ENCODE data around the gene GPR78.

The GPR78 gene

DNA sequence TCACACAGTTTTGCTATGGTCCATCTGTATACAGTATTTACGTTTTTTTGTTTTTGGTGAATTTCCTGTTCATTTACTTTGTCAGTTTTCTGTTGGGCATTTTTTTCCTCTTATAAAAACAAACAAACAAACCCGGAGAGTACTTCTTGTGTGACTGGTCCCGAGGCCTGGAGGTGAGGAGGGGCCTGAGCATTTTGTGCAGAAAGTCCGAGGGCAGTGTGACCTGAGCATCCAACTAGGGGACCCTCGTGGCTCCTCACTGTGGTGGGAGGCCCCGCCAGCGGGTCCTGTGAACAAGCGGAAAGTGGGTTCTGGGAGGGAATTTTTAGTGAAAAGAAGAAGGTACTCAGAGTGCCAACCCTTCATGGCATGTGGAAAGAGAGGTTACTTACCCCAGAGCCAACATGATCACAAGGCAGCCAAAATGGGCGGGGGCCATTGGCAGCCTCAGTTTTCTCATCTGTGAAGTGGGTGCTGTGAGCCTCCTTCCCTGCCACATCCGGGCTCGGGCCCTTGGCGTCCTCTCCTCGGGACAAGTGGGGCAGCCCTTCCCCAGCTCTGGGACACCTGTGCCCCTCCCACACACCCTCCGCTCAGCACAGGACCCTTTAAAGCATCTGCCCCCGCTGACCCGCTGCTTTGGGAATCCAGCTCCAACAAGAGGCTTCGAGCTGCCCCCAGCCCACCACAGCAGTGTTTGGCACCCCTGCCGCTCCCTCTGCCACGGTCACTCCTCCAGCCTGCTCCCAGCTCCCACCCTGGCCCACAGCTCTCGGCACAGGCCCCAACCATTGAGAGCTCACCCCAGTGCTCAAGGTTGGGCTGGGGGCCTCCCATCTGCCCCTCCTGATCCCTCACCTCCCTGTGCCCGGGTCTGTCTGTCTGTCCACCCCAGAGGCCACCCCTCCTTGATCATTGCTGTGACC is 22.8 kb upstream of the GPR78 start (continued):
- TF ChIP-seq ZSCAN23 (tag by site-specific recombination; IDR thresholded peaks at IDR 0.05): no peak
- TF ChIP-seq GFI1B (tag by site-specific recombination; IDR thresholded peaks at IDR 0.05): no peak

DNA sequence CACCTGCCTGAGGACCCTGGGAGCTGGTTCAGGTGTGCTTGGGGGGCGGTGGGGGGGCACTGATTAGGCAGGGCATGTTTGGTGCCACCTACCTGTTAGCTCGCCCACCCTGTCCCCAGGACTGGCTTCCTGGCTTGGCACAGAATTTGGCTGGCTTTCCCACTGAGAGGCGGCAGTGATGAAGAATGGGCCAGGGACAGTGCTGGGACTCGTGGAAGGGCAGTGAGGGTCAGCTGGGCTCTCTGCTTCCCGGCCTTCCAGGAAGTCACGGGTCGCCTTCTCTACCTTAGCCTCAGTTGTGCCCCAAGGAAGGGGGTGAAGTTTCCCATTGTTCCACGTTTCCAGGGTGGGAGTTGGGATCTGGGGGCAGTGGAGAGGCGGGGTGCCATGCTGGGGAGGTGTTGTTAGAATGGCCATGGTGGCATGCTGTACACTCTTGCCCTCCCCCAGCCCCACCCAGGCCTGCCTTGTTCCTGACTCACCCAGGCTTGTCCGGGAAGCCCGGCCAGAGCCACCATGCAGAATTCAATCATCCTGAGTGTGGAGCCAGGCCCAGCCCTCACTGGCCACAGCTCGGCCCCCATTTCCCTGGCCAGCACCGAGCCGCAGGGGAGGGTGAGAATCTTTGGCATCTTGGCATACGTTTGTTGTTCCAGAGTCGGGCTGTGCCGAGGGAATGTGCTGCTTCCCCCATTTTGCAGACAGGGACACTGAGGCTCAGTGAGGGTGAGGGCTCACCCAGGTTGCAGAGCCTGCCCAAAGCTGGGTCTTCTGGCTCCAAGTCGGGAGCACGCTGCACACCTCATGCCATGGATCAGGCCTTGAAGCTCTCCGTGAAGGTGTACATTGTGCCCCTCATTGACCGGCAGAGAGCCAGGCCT is 21.9 kb upstream of the GPR78 start:
- no peak overlapping the region for H3K4me3 ChIP-seq (ENCODE audit: low read depth, low read length)
- ChIA-PET CTCF (no interaction called here), POLR2A (no interaction called here)
- H3K9me3 ChIP-seq (ENCODE audit: control insufficient read depth, insufficient read depth, low read depth, low read length): no peaks in the 10 kb centered on the region
- TF ChIP-seq ZNF394 (tag by site-specific recombination; IDR thresholded peaks at IDR 0.05; ENCODE audit: borderline replicate concordance) (no peak), ZNF677 (tag by site-specific recombination; IDR thresholded peaks at IDR 0.05) (no peak), ZNF585B (tag by site-specific recombination; IDR thresholded peaks at IDR 0.05) (no peak), RBAK (tag by site-specific recombination; IDR thresholded peaks at IDR 0.05) (no peak), ZNF221 (tag by site-specific recombination; IDR thresholded peaks at IDR 0.05; ENCODE audit: borderline replicate concordance) (no peak), ZFP37 (tag by site-specific recombination; IDR thresholded peaks at IDR 0.05) (no peak), ZNF558 (tag by site-specific recombination; IDR thresholded peaks at IDR 0.05) (no peak), ZNF416 (tag by site-specific recombination; IDR thresholded peaks at IDR 0.05) (no peak), HOXA7 (CRISPR knock-in tag; IDR thresholded peaks at IDR 0.05; ENCODE audit: borderline replicate concordance) (no peak), ZNF654 (tag by site-specific recombination; IDR thresholded peaks at IDR 0.05; ENCODE audit: low read depth) (no peak), ZNF146 (tag by site-specific recombination; IDR thresholded peaks at IDR 0.05) (no peak), ZNF239 (tag by site-specific recombination; IDR thresholded peaks at IDR 0.05) (no peak), ZFHX2 (tag by site-specific recombination; conservative IDR thresholded peaks at IDR 0.05) (no peak), HOXC10 (CRISPR knock-in tag; IDR thresholded peaks at IDR 0.05) (no peak), TRIM28 (IDR thresholded peaks at IDR 0.05; ENCODE audit: borderline replicate concordance, low read length) (no peak)
- TF ChIP-seq, protein P1, sequence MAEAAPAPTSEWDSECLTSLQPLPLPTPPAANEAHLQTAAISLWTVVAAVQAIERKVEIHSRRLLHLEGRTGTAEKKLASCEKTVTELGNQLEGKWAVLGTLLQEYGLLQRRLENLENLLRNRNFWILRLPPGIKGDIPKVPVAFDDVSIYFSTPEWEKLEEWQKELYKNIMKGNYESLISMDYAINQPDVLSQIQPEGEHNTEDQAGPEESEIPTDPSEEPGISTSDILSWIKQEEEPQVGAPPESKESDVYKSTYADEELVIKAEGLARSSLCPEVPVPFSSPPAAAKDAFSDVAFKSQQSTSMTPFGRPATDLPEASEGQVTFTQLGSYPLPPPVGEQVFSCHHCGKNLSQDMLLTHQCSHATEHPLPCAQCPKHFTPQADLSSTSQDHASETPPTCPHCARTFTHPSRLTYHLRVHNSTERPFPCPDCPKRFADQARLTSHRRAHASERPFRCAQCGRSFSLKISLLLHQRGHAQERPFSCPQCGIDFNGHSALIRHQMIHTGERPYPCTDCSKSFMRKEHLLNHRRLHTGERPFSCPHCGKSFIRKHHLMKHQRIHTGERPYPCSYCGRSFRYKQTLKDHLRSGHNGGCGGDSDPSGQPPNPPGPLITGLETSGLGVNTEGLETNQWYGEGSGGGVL (tag by site-specific recombination; IDR thresholded peaks at IDR 0.05): no peak
- TF ChIP-seq, protein P2, sequence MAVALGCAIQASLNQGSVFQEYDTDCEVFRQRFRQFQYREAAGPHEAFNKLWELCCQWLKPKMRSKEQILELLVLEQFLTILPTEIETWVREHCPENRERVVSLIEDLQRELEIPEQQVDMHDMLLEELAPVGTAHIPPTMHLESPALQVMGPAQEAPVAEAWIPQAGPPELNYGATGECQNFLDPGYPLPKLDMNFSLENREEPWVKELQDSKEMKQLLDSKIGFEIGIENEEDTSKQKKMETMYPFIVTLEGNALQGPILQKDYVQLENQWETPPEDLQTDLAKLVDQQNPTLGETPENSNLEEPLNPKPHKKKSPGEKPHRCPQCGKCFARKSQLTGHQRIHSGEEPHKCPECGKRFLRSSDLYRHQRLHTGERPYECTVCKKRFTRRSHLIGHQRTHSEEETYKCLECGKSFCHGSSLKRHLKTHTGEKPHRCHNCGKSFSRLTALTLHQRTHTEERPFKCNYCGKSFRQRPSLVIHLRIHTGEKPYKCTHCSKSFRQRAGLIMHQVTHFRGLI (tag by site-specific recombination; IDR thresholded peaks at IDR 0.05): no peak
- TF ChIP-seq, protein P3, sequence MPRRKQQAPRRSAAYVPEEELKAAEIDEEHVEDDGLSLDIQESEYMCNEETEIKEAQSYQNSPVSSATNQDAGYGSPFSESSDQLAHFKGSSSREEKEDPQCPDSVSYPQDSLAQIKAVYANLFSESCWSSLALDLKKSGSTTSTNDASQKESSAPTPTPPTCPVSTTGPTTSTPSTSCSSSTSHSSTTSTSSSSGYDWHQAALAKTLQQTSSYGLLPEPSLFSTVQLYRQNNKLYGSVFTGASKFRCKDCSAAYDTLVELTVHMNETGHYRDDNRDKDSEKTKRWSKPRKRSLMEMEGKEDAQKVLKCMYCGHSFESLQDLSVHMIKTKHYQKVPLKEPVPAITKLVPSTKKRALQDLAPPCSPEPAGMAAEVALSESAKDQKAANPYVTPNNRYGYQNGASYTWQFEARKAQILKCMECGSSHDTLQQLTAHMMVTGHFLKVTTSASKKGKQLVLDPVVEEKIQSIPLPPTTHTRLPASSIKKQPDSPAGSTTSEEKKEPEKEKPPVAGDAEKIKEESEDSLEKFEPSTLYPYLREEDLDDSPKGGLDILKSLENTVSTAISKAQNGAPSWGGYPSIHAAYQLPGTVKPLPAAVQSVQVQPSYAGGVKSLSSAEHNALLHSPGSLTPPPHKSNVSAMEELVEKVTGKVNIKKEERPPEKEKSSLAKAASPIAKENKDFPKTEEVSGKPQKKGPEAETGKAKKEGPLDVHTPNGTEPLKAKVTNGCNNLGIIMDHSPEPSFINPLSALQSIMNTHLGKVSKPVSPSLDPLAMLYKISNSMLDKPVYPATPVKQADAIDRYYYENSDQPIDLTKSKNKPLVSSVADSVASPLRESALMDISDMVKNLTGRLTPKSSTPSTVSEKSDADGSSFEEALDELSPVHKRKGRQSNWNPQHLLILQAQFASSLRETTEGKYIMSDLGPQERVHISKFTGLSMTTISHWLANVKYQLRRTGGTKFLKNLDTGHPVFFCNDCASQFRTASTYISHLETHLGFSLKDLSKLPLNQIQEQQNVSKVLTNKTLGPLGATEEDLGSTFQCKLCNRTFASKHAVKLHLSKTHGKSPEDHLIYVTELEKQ (tag by site-specific recombination; IDR thresholded peaks at IDR 0.05; ENCODE audit: borderline replicate concordance): no peak
- TF ChIP-seq, protein P4, sequence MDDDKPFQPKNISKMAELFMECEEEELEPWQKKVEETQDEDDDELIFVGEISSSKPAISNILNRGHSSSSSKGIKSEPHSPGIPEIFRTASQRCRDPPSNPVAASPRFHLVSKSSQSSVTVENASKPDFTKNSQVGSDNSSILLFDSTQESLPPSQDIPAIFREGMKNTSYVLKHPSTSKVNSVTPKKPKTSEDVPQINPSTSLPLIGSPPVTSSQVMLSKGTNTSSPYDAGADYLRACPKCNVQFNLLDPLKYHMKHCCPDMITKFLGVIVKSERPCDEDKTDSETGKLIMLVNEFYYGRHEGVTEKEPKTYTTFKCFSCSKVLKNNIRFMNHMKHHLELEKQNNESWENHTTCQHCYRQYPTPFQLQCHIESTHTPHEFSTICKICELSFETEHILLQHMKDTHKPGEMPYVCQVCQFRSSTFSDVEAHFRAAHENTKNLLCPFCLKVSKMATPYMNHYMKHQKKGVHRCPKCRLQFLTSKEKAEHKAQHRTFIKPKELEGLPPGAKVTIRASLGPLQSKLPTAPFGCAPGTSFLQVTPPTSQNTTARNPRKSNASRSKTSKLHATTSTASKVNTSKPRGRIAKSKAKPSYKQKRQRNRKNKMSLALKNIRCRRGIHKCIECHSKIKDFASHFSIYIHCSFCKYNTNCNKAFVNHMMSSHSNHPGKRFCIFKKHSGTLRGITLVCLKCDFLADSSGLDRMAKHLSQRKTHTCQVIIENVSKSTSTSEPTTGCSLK (tag by site-specific recombination; IDR thresholded peaks at IDR 0.05): no peak
- H3K27ac ChIP-seq (ENCODE audit: extremely low read depth, low read depth, low read length): no peak overlapping the region
- no peaks in the 10 kb centered on the region for H3K36me3 ChIP-seq (ENCODE audit: control insufficient read depth in 2 of 2, insufficient read depth in 1 of 2, low read length in 2 of 2)
- no peaks in the 10 kb centered on the region for H3K4me1 ChIP-seq (ENCODE audit: control insufficient read depth, insufficient read depth, low read length)

Measured in HEK293 (cell line).